Measurements from ENCODE around the gene NSUN7. TPM values are rescaled to one million over a fixed set of nuclear protein-coding genes. Genes with fewer than 3 reads are reported as not detected.

The NSUN7 gene
- total and polyA plus RNA-seq, 3 donors from 2014 or later, result 18.7 to 41.1 (median 33.3) TPM

DNA sequence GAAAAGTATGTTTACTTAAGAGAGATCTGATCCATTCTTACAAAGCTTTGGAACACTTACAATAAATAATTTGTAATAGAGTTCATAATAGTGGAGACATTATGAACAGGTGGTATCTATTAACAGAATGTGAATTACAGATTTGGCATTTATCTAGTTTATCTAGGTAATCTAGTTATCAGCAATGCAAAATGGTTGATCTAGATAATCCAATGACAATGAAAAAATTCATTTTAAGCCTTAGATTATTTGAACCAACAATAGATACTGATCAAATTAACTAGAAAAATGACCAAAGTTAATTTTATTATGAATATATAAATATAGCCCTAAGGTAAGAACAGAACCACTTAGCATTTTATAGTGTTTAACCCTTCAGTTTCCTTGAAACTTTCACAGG is 10.4 kb upstream of the NSUN7 start:
- no peaks in the 10 kb centered on the region for H3K27me3 ChIP-seq
- no peak for DNase-seq
- H3K36me3 ChIP-seq (ENCODE audit: low read depth, missing control alignments), result no peaks in the 10 kb centered on the region
- no peak overlapping the region for H3K27ac ChIP-seq
- no peaks in the 10 kb centered on the region for H3K4me1 ChIP-seq
- intact Hi-C loops (cut with DNase I; ENCODE audit: low total_unique reads), result no loop called here
- H3K4me3 ChIP-seq, result no peak overlapping the region
- no peaks in the 10 kb centered on the region for H3K9me3 ChIP-seq
- TF ChIP-seq, protein P1, sequence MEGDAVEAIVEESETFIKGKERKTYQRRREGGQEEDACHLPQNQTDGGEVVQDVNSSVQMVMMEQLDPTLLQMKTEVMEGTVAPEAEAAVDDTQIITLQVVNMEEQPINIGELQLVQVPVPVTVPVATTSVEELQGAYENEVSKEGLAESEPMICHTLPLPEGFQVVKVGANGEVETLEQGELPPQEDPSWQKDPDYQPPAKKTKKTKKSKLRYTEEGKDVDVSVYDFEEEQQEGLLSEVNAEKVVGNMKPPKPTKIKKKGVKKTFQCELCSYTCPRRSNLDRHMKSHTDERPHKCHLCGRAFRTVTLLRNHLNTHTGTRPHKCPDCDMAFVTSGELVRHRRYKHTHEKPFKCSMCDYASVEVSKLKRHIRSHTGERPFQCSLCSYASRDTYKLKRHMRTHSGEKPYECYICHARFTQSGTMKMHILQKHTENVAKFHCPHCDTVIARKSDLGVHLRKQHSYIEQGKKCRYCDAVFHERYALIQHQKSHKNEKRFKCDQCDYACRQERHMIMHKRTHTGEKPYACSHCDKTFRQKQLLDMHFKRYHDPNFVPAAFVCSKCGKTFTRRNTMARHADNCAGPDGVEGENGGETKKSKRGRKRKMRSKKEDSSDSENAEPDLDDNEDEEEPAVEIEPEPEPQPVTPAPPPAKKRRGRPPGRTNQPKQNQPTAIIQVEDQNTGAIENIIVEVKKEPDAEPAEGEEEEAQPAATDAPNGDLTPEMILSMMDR (IDR thresholded peaks at IDR 0.05), result no peak
- no peak for TF ChIP-seq POLR2A (IDR thresholded peaks at IDR 0.05)

DNA sequence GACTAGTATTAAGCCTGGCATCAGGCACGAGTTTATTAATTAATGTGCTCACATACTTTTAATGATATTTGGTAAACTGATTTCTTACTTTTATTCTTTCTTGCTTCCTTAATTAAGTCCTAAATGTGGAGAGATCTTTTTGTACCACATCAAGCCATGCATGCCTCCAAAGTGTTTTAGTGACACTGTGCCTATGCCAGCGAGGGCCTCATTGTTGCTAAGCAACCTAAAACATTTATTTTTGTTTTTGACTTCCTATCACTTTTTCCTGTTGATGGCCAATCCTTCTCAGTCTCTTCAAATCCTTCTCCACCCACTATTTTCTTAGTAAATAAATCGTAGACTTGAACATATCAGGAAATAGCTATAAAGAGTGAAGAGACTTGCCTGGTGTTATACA is 5.5 kb upstream of the NSUN7 start:
- WGBS, 2 donors, result 79 to 82% methylated on average over 3 of the region's 3 CpGs
- intact Hi-C loops (cut with DNase I; ENCODE audit: low total_unique reads), result loop anchor here (5.0 kb wide), 1 partner anchor 103 kb away; no protein-coding TSS in a partner anchor

DNA sequence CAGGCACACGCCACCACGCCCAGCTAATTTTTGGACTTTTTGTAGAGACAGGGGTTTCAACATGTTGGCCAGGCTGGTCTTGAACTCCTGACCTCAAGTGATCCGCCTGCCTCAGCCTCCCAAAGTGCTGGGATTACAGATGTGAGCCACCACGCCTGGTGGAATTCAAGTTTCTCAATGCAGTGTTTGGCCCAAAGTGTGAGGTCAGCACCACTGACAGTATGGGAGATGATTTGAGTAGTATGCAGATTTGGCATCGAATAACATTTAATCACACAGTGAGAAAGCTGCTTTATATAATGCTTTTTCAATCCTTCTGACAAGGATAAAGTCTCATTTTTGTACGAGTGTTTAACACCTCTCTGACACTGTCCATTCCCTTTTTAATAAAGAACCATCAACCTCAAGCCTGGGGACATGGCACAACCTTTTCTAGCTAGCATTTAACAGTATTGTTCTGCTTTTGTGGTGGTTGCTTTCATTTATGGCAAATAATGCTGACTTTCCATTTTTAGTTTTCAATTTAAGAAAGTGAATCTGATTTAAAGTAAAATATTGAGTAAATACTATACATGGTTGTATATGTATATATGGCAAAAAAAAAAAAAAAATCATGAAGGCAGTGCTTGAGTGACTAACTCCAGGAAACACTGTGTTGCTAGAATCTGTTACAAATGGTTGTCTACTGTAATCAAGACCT is 4.3 kb upstream of the NSUN7 start:
- intact Hi-C loops (cut with DNase I; ENCODE audit: low total_unique reads), result no loop called here
- Histone ChIP-seq H3K27me3 (no peaks in the 10 kb centered on the region), H3K4me3 (no peak overlapping the region), H3K9me3 (no peaks in the 10 kb centered on the region), H3K27ac (no peak overlapping the region), H3K36me3 (ENCODE audit: low read depth, missing control alignments) (no peaks in the 10 kb centered on the region), H3K4me1 (no peaks in the 10 kb centered on the region)
- no peak for DNase-seq
- WGBS, 2 donors, result 87 to 88% methylated on average over 6 of the region's 6 CpGs
- TF ChIP-seq, protein P1 (IDR thresholded peaks at IDR 0.05), result no peak
- TF ChIP-seq POLR2A (IDR thresholded peaks at IDR 0.05), result no peak

More for the DNA sequence above, 5.5 kb upstream of the NSUN7 start:
- H3K27ac ChIP-seq, result no peak overlapping the region
- H3K27me3 ChIP-seq, result no peaks in the 10 kb centered on the region
- H3K36me3 ChIP-seq (ENCODE audit: low read depth, missing control alignments), result no peaks in the 10 kb centered on the region
- no peaks in the 10 kb centered on the region for H3K9me3 ChIP-seq
- no peak for TF ChIP-seq POLR2A (IDR thresholded peaks at IDR 0.05)
- TF ChIP-seq, protein P1 (IDR thresholded peaks at IDR 0.05), result no peak
- H3K4me1 ChIP-seq, result no peaks in the 10 kb centered on the region
- H3K4me3 ChIP-seq, result no peak overlapping the region
- no peak for DNase-seq

DNA sequence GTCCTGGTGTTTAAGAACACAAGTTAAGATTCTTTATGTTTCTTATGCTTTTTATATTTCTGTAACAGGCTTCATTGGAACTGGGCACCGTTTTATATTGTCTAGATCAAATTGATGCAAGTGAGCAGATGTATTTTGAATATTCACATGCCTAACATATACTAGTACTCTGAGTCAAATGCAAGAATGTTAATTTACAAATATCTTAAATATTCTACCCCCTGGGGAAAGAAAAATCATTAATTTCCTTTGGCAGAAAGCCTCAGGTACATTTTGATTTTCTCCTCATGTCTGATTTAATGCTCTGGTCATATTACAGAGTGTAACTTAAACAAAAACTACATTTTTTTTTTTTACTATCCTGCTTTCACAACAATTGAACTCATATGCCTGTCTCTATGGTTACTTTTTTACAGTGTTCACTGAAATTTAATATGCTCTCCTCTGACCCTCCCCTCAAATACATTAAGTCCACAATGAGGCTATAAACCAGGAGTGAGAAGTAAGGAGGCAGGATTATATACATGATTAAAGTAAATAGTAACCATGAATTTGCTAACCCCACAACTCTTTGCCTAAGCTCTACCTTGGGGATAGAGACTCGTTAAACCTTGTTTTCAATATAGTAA is 2.4 kb upstream of the NSUN7 start:
- H3K27ac ChIP-seq, result no peak overlapping the region
- no peak overlapping the region for H3K4me3 ChIP-seq
- intact Hi-C loops (cut with DNase I; ENCODE audit: low total_unique reads), result no loop called here
- 63 to 85% methylated on average over 2 of the region's 2 CpGs for WGBS, 2 donors
- DNase-seq, result no peak
- no peaks in the 10 kb centered on the region for H3K9me3 ChIP-seq
- H3K27me3 ChIP-seq, result no peaks in the 10 kb centered on the region
- TF ChIP-seq POLR2A (IDR thresholded peaks at IDR 0.05), result no peak
- TF ChIP-seq, protein P1 (IDR thresholded peaks at IDR 0.05), result no peak
- no peaks in the 10 kb centered on the region for H3K4me1 ChIP-seq
- no peaks in the 10 kb centered on the region for H3K36me3 ChIP-seq (ENCODE audit: low read depth, missing control alignments)

Measured in testis (tissue), 3 donors.